Stimulated activated CD4-positive, alpha-beta T cell treated with anti-CD3 and anti-CD28 coated beads, Interleukin-15, amount 100 ng/mL, for 48 hours (primary cell): ENCODE results near the gene RGSL1.

ENCODE experiments used
- DNase-seq, 2 donors: peaks; one replicate each; pipeline ENCODE4 v3.0.0-alpha.2; 2020; ENCODE audit warnings: low read depth in 2 of 2

The RGSL1 gene

DNA sequence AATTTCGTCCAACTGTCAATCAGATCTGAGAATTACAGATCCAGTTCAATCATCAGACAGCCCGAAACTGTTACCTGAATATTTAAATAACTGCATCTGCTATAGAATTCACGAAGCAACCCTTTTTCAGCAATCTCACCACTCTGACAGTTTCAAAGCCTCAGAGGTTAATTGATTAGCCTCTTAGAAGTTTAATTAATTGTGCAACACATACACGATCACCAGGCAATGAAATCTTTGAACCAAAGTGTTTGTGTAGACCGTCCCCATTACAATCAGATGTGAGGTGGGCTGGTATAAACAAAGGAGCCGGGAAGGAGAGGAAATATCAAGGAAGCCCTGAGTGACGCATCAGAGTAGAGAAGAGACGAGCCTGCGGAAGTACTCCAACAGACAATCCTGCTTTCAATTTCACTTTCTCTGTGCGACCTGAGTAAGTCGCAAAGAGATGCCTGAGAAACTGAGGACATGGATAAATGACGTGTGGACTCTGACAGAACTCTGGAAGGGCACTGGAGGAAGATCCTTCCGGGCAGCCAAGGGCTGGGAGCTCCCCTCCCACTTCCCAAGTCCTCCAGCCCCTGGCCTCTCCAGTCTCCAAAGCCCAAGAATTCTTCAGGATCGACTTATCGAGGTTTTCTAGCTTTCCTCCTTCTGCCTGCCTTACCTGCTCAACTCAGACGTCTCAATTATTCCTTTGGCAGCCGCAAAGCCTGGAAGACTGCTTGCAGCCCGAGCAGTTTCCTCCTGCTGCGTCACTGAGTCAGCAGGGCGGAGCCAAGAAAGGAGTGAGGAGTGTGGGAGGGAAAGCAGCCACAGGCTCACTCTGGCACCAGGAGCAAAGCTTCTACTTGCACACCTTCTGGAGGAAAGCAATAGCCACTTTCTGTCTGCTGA lies 138.8 kb downstream of the RGSL1 start, which contains the start of gene RNASEL:
Gene RNASEL (minus strand): TSS at position 757 of the 897 bp plus-strand sequence. CDS start 2,450 bp downstream, outside the sequence.
- DNase-seq: no peak

DNA sequence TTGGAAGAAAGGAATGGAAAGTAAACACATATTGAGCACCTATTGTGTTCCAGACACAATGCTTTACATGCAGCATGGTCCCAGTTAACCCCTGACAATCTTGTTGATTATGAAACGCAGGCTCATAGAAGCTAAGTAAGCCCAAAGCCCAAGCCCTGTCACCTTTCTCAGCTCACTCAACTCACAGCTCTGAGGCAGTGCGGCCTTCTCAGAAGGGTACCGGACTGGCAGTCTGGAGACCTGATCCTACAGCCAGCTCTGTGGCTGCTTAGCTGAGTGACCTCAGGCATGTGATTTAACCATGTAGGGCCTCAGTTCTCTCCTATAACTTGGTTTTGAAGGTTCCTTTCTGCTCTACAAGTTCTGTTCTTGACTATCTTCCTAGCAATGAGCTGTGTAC lies 139.6 kb downstream of the RGSL1 start:
- no peak for DNase-seq

DNA sequence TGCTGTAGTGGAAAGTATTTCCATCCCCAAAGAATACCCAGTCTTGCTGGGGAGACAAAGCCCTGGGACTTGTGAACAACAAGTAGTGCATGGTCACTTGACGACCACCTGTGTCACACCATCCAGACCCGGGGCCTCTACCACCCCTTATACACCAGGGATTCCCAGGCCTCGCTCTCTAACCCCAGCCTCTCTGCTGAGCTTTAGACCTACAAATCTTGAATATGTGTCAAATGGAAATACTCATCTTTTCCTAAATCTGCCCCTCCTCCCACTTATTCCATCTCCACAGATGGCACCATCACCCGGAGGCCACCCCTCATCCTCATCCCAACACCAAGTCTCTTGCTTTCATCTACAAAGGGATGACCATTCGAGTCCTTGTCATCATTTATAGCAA lies 140.0 kb downstream of the RGSL1 start:
- DNase-seq: no peak

DNA sequence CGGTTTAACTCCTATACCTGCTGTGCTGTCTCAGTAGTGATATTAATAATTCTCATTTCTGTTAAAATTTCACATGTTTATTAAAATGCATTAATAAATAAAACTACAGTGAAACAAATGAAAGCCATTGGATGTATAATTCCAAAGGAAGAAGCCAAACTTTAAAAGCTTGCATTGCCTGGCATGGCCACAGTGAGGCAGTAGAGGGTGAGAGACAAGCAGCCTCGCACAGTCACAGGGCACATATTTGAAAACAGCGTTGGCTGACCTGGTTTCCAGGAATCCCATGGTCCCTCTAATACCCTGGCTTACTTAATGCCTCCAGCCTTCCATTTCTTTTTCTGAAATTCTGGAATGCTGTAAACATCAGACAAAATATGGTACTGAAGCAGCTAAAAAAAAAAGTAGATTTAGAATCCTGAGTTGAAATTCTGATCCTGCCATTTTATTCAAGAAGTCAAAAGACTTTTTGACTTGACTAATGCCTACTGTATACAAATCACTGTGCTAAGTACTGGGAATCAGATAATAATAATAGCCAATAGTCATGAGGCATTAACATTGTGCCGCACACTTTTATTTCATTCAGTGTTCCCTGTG lies 145.8 kb downstream of the RGSL1 start:
- peak in 1 of 2 donors; percentile 57 for DNase-seq

DNA sequence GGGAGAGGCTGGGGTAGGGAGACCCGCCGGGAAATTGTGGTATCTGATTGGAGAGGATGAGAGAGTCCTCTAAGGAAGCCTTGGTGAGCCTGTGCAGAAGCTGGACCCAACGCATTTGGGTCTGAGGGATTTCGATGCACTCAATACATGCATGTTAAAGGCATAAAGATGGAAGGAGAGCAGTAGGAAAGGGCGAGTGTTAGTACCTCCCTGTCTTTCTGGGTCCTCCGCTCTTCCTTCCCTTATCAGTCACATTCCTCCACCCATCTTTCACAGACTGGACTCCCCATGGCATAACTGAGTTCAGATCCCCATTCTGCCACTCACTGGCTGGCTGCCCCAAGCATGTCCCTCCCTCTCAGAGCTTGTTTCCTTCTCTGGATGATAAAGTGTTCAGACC lies 147.0 kb downstream of the RGSL1 start:
- no peak for DNase-seq

DNA sequence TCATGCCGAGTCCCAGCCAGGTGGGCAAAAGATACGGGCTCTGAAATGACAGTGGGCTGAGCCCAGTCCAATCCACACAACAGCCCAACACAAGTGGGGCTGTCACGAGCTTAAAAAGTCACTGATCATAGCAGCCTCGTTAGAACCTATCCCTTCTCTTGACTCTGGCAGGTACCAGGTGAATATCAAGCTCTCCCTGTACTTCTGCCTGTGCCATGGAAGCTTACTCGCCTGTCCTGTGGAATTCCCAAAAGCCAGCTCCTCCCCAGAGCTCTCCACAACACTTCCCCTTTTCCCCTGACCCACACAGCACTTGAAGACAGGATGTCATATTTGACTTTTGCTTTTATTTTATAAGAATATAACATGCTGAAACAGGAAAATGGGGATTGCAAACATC lies 148.3 kb downstream of the RGSL1 start:
- DNase-seq: no peak

DNA sequence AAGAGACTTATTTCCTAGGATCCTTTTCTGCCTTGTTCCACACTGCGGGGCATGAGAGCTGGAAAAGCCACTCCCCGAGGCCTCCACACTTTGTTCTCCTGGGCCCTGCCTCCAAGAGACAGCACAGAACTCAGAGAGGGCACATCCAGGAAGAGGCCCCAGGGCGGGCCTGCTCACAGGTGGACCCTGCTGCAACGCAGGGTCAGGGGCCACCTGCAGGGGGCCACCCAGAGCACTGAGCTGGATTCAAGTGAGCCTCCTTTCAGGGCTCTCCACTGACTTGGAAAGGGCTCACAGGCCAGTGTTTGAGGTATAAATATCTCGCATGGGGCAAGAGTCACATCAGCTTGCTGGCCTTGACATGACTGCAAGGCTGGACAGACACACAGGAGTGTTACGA lies 149.4 kb downstream of the RGSL1 start:
- DNase-seq: no peak

DNA sequence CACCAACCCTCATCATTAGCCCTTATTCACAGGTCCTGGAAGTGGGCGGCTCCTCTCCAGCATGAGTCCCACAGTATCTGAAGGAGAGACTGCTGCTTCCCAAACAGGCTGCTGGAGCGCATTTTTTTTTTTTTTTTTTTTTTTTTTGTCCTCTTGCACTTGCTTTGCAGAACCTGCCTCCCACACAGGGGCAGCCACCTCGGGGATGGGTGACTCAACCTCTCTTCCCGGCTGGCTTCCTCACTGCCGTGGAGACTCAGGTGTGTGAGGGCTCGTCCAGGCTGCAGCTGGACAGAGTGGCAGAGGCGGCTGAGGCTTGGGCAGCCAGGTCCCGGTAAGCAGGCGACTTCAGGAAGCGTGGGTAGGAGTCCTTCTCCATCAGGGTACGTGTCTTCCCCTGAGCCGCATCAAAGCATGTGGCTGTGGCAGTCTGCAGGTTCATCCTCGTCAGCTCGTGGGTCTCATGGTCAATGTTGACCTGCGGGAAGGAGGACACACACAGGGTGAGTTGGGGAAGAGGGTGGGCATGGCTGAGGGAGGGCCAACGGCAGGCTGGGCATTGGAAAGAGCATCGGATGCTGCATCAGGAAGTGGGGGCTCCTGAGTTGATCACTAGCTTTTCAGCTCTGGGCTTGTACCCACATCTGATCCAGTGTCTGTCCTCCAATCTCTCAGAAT lies 150.2 kb downstream of the RGSL1 start:
- no peak for DNase-seq

DNA sequence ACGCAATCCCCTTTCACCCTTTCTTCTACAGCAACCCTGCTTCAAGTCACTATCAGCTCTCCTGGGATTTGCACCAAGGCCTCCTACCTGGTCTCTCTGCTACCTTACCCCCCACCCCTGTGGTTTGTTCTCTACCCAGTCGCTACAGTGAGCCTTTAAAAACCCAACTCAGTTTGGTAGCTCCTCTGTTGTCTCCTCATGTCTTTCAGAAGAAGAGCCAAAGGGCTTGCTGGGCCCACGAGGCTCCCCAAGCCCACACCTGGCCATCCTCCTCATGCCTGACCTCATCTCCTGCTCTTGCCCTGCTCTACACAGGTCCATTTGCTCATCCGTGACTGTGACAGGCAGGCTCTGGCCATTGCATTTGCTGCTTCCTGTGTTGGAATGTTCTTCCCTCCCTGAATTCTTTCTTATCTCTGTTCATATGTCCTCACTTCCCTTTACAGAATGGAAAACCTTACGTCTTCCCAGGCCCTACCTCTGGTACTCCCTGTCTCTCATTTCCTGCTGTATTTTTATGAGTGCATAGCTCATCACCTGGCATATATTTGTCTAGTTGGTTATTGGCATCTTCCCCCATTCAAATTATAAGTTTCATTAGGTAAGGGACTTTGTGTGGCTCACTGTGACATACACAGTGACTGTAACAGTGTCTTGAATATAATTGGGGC lies 150.9 kb downstream of the RGSL1 start:
- DNase-seq: no peak

DNA sequence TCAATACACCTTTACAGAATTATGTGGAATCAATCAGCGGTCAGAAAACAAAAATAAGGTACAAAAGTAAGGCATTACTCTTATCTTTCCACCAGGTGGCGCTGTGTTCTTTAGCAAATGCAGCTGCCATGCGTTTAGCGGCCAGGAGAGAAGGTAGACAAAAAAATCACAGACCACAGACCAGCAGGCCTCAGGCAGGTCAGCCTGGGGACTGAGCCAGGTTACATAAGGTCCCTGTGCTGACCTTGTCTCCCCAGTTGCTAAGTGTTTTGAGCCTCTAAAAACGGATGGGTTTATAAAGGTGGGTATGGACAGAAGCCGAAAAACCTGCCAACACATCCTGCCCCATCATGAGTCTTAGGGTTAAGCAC lies 151.5 kb downstream of the RGSL1 start:
- DNase-seq: peak in 1 of 2 donors; percentile 58

DNA sequence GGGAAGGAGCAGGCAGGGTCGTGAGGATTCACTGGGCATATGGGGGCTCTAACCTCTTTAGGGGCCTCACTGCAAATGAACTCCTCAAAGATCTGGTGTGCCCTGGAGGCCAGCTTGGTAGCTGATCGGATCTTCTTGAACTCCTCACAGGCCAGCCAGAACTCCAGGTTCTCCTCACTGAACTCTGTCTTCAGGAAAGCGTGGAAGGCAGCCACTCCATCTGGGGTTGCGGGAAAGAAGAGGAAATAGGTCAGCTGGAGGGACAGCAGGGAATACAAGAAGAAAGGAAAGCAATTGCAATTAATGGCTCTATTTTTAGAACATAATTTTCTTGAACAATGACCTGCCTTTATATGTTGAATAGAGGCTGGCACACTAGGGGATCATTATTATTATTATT lies 152.0 kb downstream of the RGSL1 start:
- DNase-seq: no peak

DNA sequence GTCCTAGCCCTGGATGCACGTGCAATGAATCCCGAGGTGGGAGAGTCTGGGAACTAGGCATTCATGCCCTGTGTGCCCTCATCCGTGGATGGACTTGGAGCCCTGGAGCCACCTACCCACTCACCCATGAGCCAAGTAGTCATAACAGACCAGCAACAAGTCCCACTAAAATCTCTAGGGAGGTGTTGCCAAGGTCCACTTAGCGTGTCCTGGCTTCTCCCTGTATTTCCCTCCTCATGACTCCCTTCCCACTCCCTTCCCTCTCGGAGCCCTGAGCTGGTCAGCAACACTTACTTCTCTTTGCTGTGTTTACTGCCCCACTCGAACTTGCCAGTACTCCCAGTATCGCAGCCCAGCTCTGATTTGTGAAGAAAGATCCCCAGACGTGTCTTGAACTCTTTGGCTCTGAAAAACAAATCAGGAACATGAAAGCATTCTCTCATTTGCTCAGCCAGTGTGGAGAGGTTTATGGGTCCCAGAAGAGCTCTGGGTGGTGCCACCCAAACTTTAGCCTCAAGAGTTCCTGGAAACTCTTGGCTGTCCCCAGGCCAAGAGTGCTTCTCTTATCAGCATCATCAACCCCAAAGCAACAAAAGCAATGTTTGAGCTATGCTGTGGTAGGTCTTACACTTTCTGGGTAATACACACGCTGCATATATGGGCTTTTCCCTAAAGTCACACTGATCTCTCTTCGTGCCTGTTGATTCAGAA lies 153.1 kb downstream of the RGSL1 start:
- DNase-seq: no peak

DNA sequence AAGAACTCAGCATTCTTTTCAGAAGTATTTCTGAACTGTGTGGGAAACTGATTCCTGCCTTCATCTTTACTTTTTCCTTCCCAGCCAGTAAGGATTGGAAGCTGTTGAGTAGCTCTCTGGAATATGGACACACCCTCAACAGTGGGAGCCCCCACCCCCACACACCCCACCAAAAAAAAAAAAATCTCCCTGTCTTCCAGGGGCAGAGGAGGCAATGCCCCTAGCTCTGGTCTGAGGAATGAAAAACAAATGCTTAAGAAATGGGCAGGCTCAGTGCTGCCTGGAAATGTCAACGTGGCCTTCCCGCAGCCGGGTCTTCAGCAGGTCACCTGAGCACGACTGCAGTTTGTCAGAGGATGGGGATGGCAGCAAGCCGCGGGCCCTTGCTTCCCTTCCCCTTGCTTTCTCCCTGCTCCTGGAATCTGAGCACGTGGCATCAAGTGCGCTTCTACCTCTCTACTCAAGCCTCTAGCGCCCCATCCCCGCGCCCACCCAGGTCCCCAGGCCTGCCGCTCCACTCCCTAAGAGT lies 153.8 kb downstream of the RGSL1 start:
- DNase-seq: no peak

DNA sequence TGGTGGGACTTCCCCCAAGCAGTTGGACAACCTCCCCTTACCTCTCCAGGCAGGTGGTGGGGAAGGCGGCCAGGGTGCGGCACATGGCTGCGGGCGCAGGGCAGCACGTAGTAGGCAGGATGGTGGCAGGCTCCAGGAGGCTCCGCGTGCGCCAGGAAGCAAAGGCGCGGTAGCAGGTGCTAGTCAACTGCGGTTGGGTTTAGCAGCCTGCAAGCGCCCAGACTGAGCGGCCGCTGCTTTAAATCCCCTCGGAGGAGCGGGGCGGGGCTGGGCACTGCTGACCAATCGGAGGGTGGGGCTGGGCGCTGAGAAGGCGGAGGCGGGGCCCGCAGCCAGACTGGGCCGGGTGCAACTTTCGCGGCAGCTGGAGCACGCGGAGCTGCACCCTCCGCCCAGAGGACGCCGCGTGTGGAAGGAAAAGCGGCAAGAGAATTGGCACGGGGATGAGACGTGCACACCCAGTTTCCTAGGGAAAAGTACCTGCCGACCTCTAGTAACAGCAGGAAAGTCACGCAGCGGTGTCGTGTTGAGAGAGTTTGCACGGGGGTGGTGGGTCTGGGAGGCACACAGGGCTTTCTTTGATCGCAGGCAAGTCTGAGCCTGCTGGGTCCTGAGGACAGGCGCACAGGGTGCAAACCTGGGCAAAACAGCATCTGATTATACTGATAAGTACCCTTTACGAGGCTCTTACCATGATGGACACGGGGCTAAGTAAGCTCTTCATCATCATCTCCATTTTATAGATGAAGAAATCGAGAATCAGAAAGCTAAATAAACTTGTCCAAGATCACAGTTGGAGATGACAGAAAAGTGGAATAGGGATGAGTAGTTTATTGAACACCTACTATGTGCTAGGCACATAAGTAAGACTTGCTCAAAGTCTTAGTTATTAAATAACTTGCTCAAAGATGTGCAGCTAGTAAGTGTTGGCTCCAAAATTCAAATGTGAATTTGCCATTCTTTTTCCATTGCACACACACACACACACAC lies 154.5 kb downstream of the RGSL1 start, which contains the start of gene RGS16:
Gene RGS16 (minus strand): TSS at position 215 of the 990 bp plus-strand sequence. CDS start 130 bp downstream, at position 85.
- DNase-seq: peak; percentile 92 to 94

DNA sequence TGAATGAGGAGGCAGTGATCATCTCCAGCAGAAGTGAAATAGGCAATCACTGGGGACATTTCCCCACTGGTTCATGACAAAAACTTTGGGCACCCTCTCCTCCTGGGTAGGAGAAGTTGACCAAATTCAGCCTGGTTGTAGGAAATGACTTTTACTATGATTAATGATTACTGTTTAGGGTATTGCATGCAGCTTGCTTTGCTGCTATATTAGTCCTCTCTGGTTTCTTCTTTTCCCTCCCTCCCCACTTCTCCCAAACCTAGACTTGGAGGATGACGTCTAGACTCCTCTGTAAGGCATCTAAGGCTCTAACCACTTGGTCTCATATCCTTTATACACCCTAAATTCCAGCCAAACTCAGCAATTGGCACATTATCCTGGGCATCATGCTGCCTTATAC lies 157.6 kb downstream of the RGSL1 start:
- no peak for DNase-seq

DNA sequence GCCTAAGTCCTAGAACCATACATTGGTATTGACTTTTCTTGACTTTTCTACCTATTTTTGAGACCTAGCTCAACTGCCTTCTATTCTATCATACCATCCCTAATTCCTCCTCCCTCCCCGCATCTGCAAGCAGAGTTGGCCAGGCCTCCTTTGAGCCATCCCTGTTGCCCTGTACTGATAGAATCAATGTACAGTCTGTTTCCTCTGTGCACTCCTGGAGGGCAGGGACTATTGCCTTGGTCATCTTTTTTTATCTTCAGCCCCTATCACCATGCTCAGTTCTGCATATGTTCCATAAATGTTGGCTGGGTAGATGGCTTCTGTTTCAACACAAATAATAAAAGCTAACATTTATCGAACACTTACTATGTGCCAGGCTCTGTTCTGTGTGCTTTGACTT lies 158.3 kb downstream of the RGSL1 start:
- no peak for DNase-seq

DNA sequence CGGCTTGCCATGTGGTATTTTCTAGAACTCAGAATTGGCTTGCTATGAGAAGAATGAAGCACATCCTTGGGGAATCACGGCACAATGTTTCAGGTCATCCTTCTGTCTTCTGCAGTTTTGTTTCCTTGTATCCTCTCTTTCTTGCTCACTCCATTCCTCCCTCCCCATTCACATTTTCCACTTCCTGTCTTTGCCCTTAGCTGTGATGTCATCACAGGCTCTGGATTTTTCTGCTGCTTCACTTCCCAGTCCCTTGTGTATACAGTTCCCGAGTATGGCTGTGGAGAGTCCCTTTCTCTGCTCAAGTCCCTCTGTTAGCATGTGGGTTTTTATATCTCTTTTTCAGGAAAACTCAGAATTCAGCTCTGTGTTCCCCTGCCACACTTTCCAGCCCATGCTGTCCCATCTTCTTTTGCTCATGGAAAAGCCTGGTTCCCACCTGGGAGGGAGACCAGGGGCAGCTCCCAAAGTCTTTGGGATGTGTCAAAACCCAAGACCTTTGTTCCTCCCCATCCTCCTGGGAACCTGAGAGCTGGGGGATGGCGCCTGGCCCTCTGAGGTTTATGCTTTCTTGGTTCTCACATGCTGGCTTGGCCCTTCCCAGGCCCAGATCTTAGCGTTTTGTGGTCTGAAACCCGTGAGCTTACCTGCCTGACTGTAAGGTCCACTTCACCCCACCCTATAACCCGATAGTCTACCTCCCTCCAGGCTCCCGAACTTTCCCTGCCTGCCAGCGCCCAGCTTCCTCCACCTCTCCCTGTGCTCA lies 159.1 kb downstream of the RGSL1 start:
- DNase-seq: no peak
